ENCODE results near the gene TSPO2. TPM values are rescaled to one million over a fixed set of nuclear protein-coding genes. Genes with fewer than 3 reads are reported as not detected.

The TSPO2 gene
- total and polyA plus RNA-seq, 12 donors = 0.44 TPM; not detected in 11

GRCh38 chr6:41080621-41081020 is 38.4 kb downstream of the TSPO2 start:
- no peaks in the 10 kb centered on the region for H3K27me3 ChIP-seq
- TF ChIP-seq CTCF (IDR thresholded peaks at IDR 0.05) (no peak), POLR2A (IDR thresholded peaks at IDR 0.05) (no peak)
- 81 to 90% (median 86%) methylated on average over 2 of the region's 2 CpGs for WGBS, 4 donors
- intact Hi-C loops (cut with DNase I) = no loop called here
- DNase-seq = no peak
- H3K9me3 ChIP-seq (replicated peaks in 1 of 3) = no peaks in the 10 kb centered on the region
- H3K36me3 ChIP-seq (replicated peaks in 1 of 2) = peaks cover 0 to 52% of the 10 kb centered on the region in 2 donors
- no peak overlapping the region for H3K27ac ChIP-seq
- no peaks in the 10 kb centered on the region for H3K4me1 ChIP-seq (replicated peaks in 1 of 2)
- H3K4me3 ChIP-seq = no peak overlapping the region

GRCh38 chr6:41083072-41083471 is 40.8 kb downstream of the TSPO2 start:
- Histone ChIP-seq H3K4me1 (replicated peaks in 1 of 2) (no peaks in the 10 kb centered on the region), H3K9me3 (replicated peaks in 1 of 3) (no peaks in the 10 kb centered on the region), H3K36me3 (replicated peaks in 1 of 2) (peaks cover 0 to 56% of the 10 kb centered on the region in 2 donors), H3K27me3 (no peaks in the 10 kb centered on the region), H3K27ac (no peak overlapping the region), H3K4me3 (no peak overlapping the region)
- intact Hi-C loops (cut with DNase I) = no loop called here
- DNase-seq = no peak
- TF ChIP-seq CTCF (IDR thresholded peaks at IDR 0.05) (no peak), POLR2A (IDR thresholded peaks at IDR 0.05) (no peak)

GRCh38 chr6:41085182-41085581 is 42.9 kb downstream of the TSPO2 start:
- Histone ChIP-seq H3K4me3 (no peak overlapping the region), H3K27ac (no peak overlapping the region), H3K36me3 (replicated peaks in 1 of 2) (peaks cover 0 to 59% of the 10 kb centered on the region in 2 donors), H3K4me1 (replicated peaks in 1 of 2) (no peaks in the 10 kb centered on the region), H3K27me3 (no peaks in the 10 kb centered on the region), H3K9me3 (replicated peaks in 1 of 3) (no peaks in the 10 kb centered on the region)
- TF ChIP-seq CTCF (IDR thresholded peaks at IDR 0.05) (no peak), POLR2A (IDR thresholded peaks at IDR 0.05) (no peak)
- DNase-seq = no peak
- intact Hi-C loops (cut with DNase I) = no loop called here

- Histone ChIP-seq H3K36me3 (replicated peaks in 1 of 2) (peaks cover 0 to 67% of the 10 kb centered on the region in 2 donors), H3K27me3 (no peaks in the 10 kb centered on the region), H3K4me1 (replicated peaks in 1 of 2) (no peaks in the 10 kb centered on the region), H3K9me3 (replicated peaks in 1 of 3) (no peaks in the 10 kb centered on the region), H3K27ac (no peak overlapping the region), H3K4me3 (no peak overlapping the region)
- TF ChIP-seq POLR2A (IDR thresholded peaks at IDR 0.05) (no peak), CTCF (IDR thresholded peaks at IDR 0.05) (no peak)
- intact Hi-C loops (cut with DNase I) = no loop called here
- 93 to 97% (median 95%) methylated on average over 4 of the region's 4 CpGs for WGBS, 4 donors
- no peak for DNase-seq
Observed at GRCh38 chr6:41088451-41088850, 46.2 kb downstream of the TSPO2 start.
